GM12872 (cell line): ENCODE data around the gene PRX.

ENCODE experiments used
- TF ChIP-seq, protein P1 (sequence below): IDR thresholded peaks from 3 replicates; pipeline ENCODE4 v1.5.1; 2011; ENCODE audit warnings: low read depth, mild to moderate bottlenecking, low read length, moderate library complexity; ENCODE audit not compliant: insufficient read depth

The PRX gene

DNA sequence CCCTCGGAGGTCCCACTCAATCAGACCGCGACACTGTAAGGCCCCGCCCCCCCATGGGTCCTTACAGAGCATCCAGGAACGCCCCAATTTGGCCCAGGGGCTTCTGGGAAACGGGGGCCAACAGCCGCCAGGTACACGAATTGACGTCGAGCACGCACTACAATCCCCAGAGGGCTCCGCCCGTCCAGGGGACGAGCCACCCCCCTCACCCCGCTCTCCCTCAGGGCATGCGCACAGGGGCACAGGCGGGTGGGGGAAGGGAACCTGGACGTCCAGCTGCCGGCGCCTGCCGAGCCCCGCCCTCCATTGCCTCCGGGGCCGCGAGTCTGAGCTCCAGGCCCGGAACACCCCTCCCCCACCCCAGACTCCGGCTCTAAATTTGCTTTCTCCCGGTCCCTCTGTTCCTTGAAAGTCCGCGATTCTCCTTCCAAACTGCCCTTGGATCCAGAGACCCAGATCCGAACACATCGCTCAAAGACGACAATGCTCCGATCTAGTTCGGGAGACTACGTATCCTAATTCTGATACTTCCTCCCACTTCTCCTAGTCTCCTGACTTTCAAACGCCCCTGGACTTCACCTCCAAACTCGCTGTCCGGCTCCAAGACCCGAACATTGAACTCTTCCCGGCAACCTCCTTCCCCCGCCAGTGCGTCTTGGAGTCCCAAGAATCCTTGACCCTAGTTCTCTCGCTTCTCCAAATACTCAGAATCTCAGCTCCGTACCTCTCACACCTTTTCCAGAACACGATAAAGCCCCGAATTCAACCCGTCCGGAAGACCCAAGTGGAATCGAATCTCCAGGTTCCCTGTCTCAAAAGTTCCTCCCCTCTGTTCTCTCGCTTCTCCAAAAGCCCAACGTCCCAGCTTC lies 30.2 kb upstream of the PRX start:
- TF ChIP-seq, protein P1, sequence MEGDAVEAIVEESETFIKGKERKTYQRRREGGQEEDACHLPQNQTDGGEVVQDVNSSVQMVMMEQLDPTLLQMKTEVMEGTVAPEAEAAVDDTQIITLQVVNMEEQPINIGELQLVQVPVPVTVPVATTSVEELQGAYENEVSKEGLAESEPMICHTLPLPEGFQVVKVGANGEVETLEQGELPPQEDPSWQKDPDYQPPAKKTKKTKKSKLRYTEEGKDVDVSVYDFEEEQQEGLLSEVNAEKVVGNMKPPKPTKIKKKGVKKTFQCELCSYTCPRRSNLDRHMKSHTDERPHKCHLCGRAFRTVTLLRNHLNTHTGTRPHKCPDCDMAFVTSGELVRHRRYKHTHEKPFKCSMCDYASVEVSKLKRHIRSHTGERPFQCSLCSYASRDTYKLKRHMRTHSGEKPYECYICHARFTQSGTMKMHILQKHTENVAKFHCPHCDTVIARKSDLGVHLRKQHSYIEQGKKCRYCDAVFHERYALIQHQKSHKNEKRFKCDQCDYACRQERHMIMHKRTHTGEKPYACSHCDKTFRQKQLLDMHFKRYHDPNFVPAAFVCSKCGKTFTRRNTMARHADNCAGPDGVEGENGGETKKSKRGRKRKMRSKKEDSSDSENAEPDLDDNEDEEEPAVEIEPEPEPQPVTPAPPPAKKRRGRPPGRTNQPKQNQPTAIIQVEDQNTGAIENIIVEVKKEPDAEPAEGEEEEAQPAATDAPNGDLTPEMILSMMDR: no peak

DNA sequence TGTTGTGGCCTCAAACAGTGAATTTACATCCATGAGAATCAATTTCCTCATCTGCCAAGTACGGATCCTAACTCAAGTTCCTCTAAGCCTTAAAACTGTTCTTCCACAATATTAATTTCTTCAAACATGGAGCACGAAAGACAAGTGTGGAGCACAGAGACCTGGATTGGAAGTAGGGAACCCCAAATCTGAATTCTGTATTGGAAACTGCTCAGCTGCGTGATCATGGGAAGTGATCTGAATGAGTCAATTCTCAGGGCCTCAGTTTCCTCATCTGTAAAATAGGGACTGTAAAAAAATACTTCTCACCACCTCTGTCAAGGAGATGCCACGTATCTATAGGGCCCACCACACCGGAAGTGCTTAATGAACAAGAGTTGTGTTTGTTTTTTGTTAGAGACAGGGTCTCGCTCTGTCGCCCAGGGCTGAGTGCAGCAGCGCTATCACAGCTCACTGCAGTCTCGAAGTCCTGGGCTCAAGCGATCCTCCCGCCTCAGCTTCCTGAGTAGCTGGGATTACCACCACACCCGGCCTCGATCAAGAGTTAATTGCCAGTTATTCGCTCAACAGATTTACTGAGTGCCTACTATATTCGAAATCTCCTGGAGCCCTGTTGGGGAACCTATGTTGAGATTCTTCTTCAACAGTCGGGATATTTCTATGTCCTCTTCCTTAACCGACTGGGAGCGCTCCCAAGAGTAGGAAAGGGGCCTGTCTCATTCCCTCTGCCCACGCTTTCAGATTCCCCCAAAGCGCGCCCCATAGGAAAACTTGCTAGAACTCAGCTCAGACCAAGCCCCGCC lies 29.4 kb upstream of the PRX start:
- TF ChIP-seq, protein P1: no peak

DNA sequence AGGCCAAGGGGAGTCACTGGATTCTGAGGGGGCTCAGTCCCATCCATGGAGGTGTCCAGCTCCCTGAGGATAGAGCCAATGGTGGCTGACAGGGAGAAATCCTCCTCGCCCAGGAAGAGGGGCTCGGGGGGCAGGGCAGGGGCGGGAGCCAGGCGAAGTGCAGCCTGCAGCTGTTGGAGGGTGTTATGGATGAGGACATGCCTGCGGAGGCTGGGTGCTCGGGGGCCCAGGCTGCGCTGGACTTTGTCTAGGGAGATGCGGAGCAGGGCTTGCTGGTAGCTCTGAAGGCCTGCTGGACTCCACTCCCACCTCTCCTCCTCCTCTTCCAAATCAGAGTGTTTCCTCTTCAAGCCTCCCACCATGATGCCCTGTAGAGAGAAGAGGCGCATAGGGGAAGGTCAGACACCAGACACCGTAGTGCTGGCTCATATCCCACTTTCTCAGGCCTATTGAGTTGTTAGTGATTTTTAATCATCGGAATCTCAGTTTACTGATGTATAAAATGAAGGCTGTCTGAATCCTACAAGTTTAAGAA lies 28.6 kb upstream of the PRX start:
- TF ChIP-seq, protein P1: no peak

DNA sequence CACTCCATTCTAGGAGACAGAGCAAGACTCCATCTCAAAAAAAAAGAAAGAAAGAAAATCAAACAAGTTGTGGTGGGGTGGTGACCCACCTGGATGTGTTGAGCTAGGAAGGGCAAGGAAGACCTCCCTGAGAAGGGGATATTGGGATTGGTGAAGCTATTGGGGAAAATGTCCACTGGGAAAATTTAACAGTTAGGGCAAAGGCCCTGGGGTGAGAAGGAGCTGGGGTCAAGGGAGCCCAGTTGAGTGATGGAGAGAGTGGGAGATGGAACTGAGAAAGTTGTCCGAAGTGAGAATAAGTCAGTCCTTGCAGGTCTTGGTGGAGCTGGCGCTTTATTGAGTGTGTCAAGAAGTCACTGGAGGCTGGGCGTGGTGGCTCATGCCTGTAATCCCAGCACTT lies 25.1 kb upstream of the PRX start:
- TF ChIP-seq, protein P1: no peak

DNA sequence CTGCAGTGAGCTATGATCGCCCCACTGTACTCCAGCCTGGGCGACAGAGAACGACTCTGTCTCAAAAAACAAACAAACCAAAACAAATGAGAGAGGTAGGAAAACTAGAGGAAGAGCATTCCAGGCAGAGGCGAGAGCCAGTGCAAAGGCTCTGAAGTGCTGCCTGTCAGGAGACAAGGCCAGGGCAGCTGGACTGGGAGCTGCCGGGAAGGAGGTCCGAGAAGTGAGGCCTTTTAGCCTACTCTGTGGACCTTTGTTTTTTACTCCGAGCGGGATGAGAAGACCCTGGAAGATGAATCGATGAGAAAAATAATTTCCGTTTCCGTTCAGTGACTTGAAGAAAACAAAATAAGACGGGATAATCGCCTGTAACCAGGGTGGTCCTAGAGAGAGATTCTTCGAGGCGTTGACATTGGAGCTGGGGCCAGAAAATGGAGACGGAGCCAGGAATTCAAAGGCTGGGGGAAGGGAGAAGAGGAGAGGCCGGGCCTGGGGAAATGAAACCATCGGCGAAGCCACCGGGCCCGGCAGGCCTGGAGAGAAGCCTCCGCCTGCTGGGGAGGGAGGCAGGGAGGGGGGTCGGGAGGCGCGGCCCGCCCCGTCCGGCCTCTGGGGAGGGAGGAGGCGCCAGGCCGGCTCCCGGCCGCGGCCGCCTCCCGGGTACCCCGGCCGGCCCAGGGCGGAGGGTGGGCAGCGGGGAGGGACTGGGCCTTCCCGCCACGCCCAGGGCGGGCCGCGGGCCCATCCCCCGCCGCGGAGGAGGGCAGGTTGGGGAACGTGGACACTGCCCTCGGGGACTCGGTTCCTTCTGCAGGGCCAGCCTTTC lies 20.4 kb upstream of the PRX start:
- TF ChIP-seq, protein P1: no peak

DNA sequence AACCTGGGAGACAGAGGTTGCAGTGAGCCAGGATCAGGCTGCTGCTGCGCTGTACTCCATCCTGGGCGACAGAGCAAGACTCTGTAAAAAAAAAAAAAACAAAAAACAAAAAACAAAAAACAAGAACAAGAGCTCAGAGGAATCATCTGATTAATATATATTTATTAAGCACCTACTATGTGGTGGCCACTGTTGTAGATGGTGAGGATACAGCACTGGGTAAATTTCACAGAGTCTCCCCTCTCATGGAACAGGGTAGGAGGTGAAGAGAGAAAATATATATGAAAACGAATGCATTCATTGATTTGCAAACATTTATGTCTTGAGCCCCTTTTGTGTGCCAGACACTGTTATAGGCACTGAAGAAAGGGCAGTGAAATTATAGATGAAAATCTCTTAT lies 18.5 kb upstream of the PRX start:
- TF ChIP-seq, protein P1: no peak
